Glomerular visceral epithelial cell (primary cell): ENCODE measurements around the gene DCC.

Source experiments
- DNase-seq: peaks from one replicate; pipeline ENCODE4 v3.0.0-alpha.2; 2016; ENCODE audit errors: extremely low spot score

DCC gene

DNA sequence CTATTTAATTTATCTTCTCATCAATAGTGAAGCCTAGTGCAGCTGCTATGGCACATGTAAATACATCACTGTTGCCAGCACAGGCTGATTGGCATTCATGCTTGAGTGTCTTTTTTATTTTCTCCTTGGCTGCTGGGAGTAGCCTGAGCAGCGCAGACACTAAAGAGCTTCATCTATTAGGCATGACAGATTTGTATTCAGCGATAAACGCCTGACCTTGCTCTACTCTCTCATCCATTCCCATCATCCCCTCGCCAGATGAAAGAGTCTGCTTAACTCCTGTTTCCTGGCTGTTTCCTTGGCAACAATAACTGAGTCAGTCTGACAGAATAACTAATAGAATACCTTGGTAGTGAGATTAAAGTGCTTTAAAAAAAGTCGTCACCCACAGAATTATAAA lies 753.6 kb downstream of the DCC start:
- DNase-seq = no peak

DNA sequence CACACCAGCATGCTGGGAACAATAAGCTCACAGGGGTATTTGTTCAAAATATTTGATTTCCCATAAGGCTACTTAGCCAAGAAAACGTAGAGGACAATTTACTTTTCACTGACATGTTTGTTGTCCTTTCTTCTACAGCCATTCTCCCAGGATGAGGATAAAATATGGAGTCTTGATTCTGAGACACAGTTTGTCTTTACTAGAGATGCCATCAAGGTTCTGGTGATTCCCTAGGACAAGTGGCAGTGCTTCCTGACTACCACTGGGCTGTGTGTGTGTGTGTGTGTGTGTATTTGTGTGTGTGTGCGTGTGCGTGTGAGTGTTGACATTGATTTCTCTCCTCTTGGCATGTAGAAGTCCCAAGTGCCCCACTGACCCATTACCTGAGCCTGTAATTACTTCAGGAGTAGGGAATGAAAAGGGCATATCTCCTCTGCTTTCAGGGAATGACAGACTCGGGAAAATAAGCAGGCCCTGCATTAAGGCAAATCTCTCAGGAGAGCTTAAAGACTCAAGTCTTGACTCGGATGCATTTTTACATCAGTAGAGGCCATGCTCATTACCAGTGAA lies 761.6 kb downstream of the DCC start:
- DNase-seq = no peak

DNA sequence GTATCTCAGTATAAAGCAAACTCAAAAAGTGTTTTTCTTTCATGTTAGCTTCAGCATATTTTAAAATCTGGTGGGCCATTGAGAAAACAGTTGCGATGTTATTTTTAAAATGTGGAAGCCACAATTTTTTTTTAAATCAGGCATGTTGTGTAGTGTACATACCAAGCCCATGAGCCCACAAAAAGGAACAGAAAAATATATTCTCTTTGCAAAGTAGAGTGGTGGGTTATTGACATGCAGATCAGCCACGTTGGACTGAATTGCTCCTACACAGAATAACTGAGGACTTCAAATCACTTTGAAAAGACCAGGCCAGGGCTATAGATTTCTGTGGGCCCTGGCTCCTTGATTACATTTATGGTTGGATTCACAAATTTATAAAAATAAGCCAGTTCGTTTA lies 774.4 kb downstream of the DCC start:
- DNase-seq = no peak

DNA sequence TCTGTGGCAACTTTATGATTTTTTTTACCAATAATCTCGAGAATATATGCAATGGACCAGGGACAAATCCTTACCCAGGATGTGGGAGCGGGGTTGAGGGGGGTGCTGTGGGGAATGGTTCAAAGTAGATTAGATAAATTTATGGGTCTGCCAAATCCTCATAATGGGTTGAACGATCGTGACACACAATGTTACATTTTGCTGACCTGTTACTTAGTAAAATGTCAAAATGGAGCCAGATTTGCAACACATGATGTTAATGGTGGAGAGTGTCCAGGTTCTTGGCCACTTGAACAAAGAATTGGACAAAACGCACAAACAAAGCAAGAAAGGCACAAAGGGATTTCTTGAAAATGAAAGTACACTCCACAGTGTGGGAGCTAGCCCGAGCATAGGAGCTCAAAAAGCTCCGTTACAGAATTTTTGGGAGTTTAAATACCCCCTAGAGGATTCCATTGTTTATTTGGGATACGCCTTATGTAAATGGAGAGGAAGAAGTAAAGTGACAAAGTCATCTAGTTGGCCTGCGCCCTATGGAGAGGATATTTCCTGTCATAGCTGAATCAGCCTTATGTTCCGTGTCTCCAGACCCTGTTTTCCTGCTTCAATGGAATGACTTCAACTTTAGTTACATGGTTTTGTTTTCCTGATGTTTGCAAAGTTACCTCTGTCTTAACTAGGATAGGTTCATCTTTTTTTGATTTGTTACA lies 776.0 kb downstream of the DCC start:
- DNase-seq = no peak

DNA sequence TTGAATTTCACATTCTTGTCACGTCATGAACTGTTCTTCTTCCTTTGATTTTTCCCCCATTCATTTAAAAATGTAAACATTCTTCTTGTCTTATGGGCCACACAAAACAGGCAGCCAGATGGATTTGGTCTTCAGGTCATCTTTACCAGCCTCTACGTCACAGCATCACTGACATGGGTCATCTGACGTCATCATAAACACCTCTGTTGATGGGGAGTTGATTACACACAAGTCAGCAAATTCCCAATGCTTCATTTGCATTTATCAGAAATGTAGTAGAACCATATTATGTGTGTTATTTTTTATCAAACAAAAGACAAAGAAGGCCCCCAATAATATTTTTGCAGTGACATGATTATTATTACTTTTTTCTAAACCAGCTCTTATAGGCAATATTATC lies 777.9 kb downstream of the DCC start:
- no peak for DNase-seq

DNA sequence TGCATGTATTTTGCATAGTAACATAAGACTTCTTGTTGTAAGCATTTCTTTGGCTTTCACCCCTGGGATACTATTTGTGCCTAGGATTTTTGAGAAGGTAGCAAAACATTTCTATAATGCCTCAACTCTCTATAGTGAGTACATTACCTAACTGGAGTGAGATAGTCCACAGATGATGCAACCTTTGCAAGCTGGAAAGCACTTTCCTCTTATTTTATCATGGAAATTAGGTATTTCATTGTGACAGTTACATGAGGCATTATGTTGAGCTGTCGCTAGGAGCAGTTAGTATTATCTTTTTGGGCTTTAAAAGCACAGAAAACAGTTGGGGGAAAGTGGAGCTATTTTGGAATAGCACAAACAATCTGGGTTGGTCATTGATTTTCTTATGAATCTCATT lies 786.2 kb downstream of the DCC start:
- no peak for DNase-seq

DNA sequence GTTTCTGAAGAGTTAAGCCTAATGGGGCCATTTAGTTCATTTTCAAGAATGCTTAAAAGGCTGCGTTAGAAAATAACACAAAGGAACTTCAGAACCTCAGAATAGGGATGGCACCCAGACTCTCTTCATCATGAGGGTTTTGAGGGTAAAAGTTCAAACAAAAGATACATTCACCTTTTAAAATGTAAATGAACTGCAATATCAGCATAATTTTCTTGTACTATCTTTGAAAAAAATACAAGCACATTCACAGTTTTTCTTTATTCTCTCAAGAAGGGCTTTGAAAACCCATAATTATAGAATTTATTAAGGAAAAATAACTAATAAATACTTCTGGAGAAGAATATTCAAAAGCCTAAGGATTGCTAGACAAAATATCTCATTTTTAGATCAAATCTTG lies 791.0 kb downstream of the DCC start:
- DNase-seq = no peak

DNA sequence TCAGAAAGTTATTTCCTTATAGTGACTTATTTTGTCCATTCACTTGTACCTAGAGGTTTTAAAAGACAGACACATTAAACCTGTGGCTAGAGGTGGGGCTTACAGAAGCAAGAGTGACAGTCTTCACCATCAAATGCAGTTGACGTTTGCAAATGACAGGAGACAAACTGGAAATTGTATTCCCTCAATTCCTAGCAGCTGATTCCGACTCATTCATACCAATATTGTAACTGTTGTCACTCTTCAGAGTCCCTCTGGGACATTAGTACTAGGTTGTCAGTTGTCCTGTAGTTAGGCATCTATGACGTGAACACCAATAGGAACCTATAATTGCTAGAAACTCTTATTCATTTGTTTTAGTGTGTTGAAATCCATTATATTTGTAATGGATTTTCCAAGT lies 794.7 kb downstream of the DCC start:
- no peak for DNase-seq

DNA sequence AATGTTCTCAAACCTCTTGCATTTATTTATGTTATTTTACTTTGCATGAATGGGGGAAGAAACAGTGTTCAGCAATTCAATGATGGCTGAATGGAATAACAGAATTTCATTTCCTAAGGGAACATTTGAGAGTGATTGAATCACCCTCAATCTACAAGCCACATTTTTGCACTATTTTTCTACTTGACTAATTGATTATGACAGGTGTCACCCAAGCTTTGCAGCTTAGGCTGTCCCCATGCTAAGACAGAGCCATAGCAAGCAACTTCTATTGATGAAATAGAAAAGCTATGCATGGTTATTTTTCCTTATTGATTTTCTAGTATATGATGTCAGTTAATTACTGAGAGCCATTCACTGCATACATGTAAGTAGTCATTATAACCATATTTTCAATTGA lies 795.7 kb downstream of the DCC start:
- DNase-seq = no peak

DNA sequence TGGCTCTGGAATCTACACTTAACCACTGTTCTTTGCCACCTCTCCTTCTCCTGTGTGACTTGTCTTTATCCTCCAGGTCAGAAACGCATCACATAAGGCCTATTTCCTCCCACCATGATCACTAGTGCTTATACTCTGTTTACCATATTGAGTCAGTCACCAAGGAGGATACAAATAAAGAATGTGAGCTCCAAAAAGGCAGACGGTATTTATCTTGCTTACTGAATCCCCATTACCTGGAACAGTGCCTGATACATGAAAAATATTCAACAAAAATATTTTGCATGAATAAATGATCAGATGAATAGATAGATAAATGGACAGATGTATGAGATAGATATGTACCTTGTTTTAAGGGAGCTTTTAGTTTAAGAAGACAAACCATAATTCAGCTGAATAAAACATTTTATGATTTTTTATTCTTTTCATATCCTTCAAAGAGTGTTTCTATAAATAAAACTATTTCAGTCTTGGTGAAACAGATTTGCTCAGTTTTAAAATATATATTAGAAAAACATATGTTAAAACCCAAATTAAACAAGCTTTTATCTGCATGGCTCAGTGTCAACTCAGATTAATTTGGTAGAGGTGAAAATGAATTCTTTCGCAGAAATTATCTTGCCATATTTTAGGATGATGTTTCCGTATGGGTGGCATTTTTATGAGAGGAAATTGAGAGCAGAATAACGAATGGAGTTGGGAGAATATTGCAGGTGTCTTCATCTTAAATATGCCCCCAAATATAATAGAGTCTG lies 799.9 kb downstream of the DCC start:
- DNase-seq = no peak

DNA sequence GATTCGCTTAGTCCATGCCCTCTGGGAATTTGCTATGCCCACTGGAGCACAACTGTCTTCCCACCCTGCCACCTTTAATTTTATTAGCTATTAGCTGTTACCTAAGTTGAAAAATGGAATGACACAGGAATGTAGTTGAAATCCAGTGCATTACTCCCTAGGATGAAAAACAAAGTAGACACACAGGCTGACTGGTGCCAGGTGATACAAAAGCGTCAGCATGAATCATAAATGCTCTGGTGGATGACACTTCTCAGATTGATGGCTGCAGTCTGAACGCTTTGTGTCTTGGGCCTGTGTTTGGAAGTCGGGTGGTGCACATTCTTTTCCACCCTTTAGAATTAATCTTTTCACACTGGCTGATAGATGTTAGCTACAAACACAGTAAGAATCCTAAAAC lies 802.0 kb downstream of the DCC start:
- DNase-seq = no peak

DNA sequence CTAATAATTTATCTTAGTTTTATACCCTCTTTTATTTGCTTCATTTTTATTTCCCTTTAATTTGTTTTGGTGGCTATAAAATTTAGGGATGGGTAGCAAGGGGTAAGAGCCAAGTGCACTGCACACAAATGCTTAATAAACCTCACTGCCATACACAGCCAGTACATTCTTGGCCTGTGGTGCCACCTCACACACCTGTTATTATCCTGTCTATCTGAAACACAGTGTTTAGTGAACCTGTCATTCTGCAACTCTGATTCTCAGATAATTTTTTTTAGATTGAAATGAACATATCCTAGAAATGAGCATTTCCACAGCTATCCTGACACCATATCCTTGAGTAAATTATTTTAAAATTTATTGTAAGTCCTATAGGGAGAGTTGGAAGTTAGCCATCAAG lies 807.5 kb downstream of the DCC start:
- no peak for DNase-seq

DNA sequence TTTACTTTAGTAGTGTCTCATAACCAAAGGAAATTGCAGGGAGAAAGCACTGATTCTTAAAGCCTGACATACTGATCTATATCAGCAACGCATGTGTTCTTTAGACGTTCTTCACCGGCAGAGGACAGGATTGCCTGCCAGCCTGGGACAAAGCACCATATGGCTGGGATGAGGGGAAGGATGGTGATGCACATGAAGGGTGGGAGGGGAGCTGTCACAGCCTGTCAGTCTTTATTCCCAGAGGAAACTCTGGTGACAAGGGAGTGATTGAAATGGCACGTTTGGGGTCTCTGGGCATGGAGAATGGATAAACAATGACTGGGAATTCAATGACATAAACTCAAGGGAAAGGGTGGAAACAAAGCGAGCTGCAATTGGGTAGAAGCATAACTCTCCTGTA lies 808.1 kb downstream of the DCC start:
- no peak for DNase-seq

DNA sequence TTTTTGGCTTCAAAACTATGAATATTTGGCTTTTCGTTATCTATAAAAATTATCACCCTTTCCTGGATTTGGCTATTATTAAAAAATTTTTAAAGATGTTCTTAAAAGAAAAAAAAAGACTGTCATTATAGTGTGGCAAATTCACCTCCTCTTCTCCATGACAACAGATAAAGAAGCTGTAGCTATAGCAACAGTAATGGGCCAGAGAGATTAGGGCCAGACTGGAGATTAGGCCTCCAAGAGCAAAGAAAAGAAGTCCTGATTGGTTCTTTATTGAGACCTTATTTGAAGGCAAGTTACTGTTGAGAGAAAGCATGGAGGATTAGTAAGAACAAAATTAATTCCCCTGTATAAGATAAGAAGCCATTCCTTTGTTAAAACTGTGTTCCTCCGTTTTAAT lies 812.5 kb downstream of the DCC start:
- no peak for DNase-seq

DNA sequence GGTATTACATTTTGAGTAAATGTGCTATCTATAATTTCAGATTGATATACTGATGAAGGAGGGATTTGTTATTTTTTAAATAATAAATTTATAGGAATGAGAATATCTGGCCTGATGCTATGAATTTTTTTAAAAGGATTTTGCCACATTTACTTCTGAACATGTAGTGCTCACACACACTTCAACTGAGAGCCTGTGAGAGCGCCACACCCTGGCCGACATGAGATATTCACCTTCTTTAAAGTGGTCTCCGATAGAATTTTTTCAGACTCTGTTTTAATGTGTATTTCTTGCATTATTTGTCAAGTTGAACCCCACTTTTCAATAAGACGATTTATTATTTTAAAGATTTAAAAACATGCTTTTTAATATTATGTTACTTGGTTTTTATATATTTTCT lies 813.3 kb downstream of the DCC start:
- no peak for DNase-seq

DNA sequence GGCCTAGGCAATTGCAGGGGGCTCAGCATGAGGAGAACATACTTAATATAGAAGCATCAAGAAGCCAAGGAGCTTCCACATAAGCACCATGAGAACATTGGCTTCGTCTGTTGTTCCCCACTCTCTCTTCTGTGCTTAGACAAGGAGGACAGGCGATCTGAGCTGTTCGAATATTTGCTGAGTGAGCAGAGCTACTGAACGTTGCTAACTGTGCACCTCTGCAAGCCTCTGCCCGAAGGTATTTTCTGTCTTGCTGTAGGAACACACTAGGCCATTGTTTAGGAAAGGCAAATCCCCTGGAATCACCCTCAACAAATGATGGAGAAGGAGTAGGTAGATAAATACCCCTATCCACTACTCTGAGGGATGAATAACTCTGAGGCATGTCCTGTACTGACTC lies 813.8 kb downstream of the DCC start:
- DNase-seq = no peak

DNA sequence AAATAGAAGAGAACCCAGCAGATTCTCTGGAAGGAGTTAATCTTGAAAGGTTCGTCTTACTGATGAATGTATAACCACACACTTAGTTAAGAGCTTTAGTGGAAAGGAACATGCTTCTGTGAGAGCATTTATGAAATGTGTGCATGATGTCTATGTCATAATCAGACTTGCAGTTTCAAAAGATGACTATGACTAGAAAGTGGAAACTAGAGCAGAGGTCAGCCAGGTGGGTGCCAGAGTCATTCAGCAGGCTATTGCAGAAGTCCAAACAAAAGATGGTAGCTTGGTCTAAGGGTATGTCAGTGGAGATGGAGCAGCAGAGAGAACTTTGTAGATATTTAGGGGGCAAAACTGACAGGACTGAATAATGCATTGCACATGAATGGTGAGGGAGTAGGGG lies 825.8 kb downstream of the DCC start:
- DNase-seq = no peak

DNA sequence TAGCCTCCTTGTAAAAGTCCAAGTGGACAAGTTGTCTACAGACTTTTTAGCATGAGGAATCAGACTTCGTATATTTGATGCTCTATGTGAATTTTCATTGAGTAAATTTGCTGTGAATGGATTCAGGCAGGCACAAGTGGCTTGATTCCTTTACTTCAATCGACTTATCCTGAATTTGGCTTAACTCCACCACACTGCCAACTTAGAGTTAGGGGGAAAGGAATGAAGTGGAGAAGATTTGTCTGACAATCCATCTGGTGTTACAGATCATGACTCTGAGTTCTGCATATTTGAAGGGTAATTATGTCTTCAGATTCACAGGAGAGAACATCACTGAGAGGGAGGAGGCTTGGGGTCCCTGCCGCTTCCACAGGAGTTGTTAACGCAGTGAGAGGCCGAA lies 829.3 kb downstream of the DCC start:
- no peak for DNase-seq

DNA sequence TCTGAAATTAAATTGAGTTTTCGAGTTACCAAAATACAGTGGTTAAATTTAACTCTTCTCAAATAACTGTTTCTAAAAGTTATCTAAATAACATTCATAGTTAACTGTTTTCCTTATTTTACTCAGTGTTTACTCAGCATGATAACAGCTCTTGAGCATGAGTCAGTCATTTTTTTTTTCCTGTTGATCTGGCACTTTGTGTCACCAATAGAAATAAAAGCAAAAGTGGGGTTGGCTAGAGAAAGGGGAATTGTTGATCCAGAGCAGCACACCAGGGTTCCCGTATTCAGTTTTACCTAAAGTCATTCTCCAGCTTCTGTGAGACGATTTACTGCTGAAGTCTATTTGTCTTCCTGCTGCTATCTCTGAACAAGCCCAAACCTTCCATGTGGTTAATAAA lies 851.6 kb downstream of the DCC start:
- no peak for DNase-seq

DNA sequence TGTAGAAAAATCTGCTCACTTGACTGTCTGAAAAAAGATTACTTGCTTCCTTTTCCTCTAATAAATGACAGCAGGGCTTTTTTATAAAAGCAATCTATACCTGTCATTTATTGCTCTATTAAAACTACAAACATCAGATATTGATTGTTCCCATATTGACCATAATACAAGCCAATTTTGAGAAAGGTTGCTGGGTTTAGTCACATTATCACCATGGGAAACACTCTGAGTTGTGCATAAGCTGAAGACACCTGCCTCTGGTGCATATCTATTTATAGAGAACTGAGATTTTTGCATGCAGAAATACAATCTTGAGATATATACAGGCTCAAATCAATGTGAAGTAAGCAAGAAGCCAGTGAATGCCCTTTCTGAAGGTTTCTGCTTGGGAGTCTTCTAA lies 853.9 kb downstream of the DCC start:
- no peak for DNase-seq

DNA sequence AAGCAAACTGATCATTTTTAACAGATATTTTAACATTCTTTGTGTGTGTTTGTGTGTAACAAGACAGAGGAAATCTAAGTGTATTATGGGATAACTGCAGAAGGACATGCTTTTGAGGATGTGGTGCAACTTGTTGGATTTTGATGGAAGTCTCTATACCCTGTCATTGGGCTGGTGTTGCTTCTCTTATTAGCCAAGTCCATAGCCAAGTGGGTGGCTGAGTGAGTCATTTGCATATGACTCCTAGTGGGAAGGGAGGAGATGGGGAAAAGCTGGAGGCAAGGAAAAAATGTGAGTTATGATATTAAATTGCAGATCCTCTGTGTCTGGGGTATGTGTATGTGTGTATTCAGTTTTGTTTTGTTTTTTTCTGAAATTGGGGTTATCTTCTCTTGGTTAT lies 879.9 kb downstream of the DCC start:
- DNase-seq = no peak

DNA sequence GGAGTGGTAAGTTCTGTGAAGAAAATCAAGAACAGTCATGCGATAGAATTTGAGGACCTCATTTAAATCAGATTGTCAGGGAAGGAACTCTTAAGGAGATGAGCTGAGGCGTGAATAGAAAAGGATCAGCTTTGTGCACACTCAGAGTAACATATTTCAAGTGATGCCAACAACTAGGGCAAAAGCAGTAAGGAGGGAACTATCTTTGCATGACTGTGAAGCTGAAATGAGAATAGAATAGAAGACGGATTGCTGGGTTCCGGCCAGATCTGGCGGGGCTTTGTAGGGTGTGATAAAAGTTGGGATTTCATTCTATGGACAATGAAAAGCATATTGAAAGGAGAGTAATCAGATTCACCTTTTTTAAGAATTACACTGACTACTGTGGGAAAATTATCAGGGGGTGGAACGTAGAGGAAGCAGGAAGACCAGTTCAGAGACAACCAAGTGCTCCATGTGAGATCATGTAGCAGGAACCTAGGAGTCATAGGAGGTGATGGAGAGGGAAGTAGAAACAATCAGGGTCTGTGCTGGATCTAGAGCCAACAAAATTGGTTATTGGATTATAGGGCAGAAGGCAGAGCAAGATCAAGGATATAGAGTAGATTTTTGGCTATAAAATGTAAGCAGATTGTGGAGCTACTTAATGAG lies 884.3 kb downstream of the DCC start:
- DNase-seq = no peak
